HepG2 (cell line): ENCODE measurements around the gene XIAP. TPM values are rescaled to one million over a fixed set of nuclear protein-coding genes. Genes with fewer than 3 reads are reported as not detected.
A peak's percentile ranks its signal among the peaks of the same experiment; 100 is the strongest.

ENCODE experiments used
- CCDC6 ChIP-seq: sonication (generic); formaldehyde crosslinking; IDR thresholded peaks from 2 replicates; pipeline ENCODE4 v1.8.1; 2022; ENCODE audit warnings: mild to moderate bottlenecking, missing genetic modification reagents, moderate library complexity
- FOSL2 ChIP-seq: sonication (generic); formaldehyde crosslinking; IDR thresholded peaks from 2 replicates; pipeline ENCODE4 v1.4.0; 2020; ENCODE audit warnings: missing genetic modification reagents
- GLMP ChIP-seq: sonication (generic); formaldehyde crosslinking; IDR thresholded peaks from 2 replicates; pipeline ENCODE4 v1.9.0; 2021; ENCODE audit warnings: missing genetic modification reagents, mild to moderate bottlenecking, borderline replicate concordance
- GPN1 ChIP-seq: sonication (generic); formaldehyde crosslinking; IDR thresholded peaks from 2 replicates; pipeline ENCODE4 v1.5.1; 2020; ENCODE audit warnings: missing genetic modification reagents, borderline replicate concordance
- HNF4A ChIP-seq: sonication (generic); formaldehyde crosslinking; IDR thresholded peaks from 2 replicates; pipeline ENCODE4 v1.4.0; 2020; ENCODE audit warnings: missing genetic modification reagents
- JARID2 ChIP-seq: sonication (generic); formaldehyde crosslinking; IDR thresholded peaks from 2 replicates; pipeline ENCODE4 v1.8.1; 2023; ENCODE audit warnings: missing genetic modification reagents, inconsistent platforms; ENCODE audit not compliant: insufficient replicate concordance
- JDP2 ChIP-seq: sonication (generic); formaldehyde crosslinking; IDR thresholded peaks from 2 replicates; pipeline ENCODE4 v1.8.1; 2022; ENCODE audit warnings: missing genetic modification reagents, borderline replicate concordance
- KDM5A ChIP-seq: fragments of 200-600 bp; sonication (generic); IDR thresholded peaks from 2 replicates; pipeline ENCODE4 v1.7.0; 2018; ENCODE audit warnings: antibody characterized with exemption, mild to moderate bottlenecking, low read length, borderline replicate concordance
- NFE2 ChIP-seq: sonication (generic); formaldehyde crosslinking; IDR thresholded peaks from 2 replicates; pipeline ENCODE4 v1.4.0; 2020; ENCODE audit warnings: missing genetic modification reagents
- NFYB ChIP-seq: sonication (generic); formaldehyde crosslinking; IDR thresholded peaks from 2 replicates; pipeline ENCODE4 v1.4.0; 2020; ENCODE audit warnings: missing genetic modification reagents
- NR2F1 ChIP-seq, 2 experiments: fragments of 450-650 bp in 1 of 2; formaldehyde crosslinking in 1 of 2; IDR thresholded peaks; 2 replicates each; pipeline versions ENCODE4 v1.5.0 to v1.6.1; 2016 to 2020; ENCODE audit warnings: mild to moderate bottlenecking in 1 of 2, missing compliant biosample characterization in 1 of 2, missing genetic modification reagents in 1 of 2, moderate library complexity in 1 of 2
- PITX1 ChIP-seq: sonication (generic); formaldehyde crosslinking; IDR thresholded peaks from 2 replicates; pipeline ENCODE4 v1.5.1; 2020; ENCODE audit warnings: mild to moderate bottlenecking, missing genetic modification reagents
- TAF1 ChIP-seq: sonication (generic); formaldehyde crosslinking; IDR thresholded peaks from 2 replicates; pipeline ENCODE4 v1.4.0; 2020; ENCODE audit warnings: missing genetic modification reagents
- TARDBP ChIP-seq: sonication (generic); formaldehyde crosslinking; IDR thresholded peaks from 2 replicates; pipeline ENCODE4 v1.8.0; 2022; ENCODE audit warnings: mild to moderate bottlenecking, missing genetic modification reagents
- ZEB1 ChIP-seq: IDR thresholded peaks from 2 replicates; pipeline ENCODE4 v1.6.1; 2012; ENCODE audit warnings: mild to moderate bottlenecking, low read depth, inconsistent platforms; ENCODE audit not compliant: insufficient replicate concordance
- ZNF225 ChIP-seq: sonication (generic); formaldehyde crosslinking; IDR thresholded peaks from 2 replicates; pipeline ENCODE4 v1.4.0; 2020; ENCODE audit warnings: mild to moderate bottlenecking, missing genetic modification reagents
- ZNF333 ChIP-seq: sonication (generic); formaldehyde crosslinking; IDR thresholded peaks from 2 replicates; pipeline ENCODE4 v1.4.0; 2020; ENCODE audit warnings: mild to moderate bottlenecking, missing genetic modification reagents, borderline replicate concordance
- ZNF576 ChIP-seq: sonication (generic); formaldehyde crosslinking; IDR thresholded peaks from 2 replicates; pipeline ENCODE4 v1.4.0; 2020; ENCODE audit warnings: mild to moderate bottlenecking, missing genetic modification reagents
- ZNF614 ChIP-seq: IDR thresholded peaks from 2 replicates; pipeline ENCODE4 v1.6.1; 2018; ENCODE audit warnings: missing biosample characterization, missing genetic modification reagents, inconsistent platforms, borderline replicate concordance
- polyA plus RNA-seq, 8 experiments: library from polyadenylated mRNA; depleted of rRNA in 3 of 8; stranded (reverse) in 7 of 8; unstranded in 1 of 8; fragments of >200 nt; fragmentation: Illumina TruSeq in 4 of 8; extraction: Trizol in 4 of 8; gene quantifications; 2 replicates each; pipeline versions ENCODE4 v1.2.1 to v1.2.3, GENCODE V29; 2011 to 2016; ENCODE audit warnings: low read depth in 4 of 8, missing spikeins in 1 of 8, mixed read lengths in 1 of 8; ENCODE audit not compliant: insufficient read depth in 1 of 8
- total RNA-seq, 5 experiments: library from RNA; depleted of rRNA; stranded (reverse); fragments of >200 nt; fragmentation: Illumina TruSeq; extraction: Trizol; gene quantifications; 2 replicates each; pipeline ENCODE4 v1.2.3, GENCODE V29; 2016; ENCODE audit warnings: low read depth in 1 of 5
- TF ChIP-seq, protein P1 (sequence below), 2 experiments: sonication (generic) in 1 of 2; formaldehyde crosslinking in 1 of 2; IDR thresholded peaks; 2 replicates each; pipeline versions ENCODE4 v1.6.1 to v1.9.0; 2014 to 2022; ENCODE audit warnings: antibody characterized with exemption in 1 of 2, borderline replicate concordance in 1 of 2, inconsistent platforms in 1 of 2, low read depth in 1 of 2, missing genetic modification reagents in 1 of 2

Gene XIAP
- total and polyA plus RNA-seq, 2 of the 13 experiments (the other 11 are each of a cell fraction or from before 2014, with no cell fraction given), result 12.9 to 29.5 TPM

- TF ChIP-seq ZNF333 (CRISPR knock-in tag) (no peak), TAF1 (CRISPR knock-in tag) (peak; percentile 60; the same call in 1 of the 2 replicates), FOSL2 (CRISPR knock-in tag) (peak; percentile 65), NFE2 (CRISPR knock-in tag) (no peak), JARID2 (CRISPR knock-in tag) (no peak), ZEB1 (no peak), TARDBP (CRISPR knock-in tag) (peak; percentile 61; the same call in 1 of the 2 replicates), ZNF576 (no peak), ZNF225 (CRISPR knock-in tag) (no peak), ZNF614 (CRISPR knock-in tag) (0 out of 2 replicates have a peak, but pooled peaks have one; percentile 23), GLMP (no peak), KDM5A (no peak), NR2F1 (CRISPR knock-in tag; IDR thresholded peaks at IDR 0.05) (no peak), NFYB (CRISPR knock-in tag) (peak; percentile 56; the same call in 1 of the 2 replicates), HNF4A (CRISPR knock-in tag) (no peak), CCDC6 (no peak), PITX1 (CRISPR knock-in tag) (no peak), GPN1 (CRISPR knock-in tag) (no peak), JDP2 (no peak)
- TF ChIP-seq, protein P1, sequence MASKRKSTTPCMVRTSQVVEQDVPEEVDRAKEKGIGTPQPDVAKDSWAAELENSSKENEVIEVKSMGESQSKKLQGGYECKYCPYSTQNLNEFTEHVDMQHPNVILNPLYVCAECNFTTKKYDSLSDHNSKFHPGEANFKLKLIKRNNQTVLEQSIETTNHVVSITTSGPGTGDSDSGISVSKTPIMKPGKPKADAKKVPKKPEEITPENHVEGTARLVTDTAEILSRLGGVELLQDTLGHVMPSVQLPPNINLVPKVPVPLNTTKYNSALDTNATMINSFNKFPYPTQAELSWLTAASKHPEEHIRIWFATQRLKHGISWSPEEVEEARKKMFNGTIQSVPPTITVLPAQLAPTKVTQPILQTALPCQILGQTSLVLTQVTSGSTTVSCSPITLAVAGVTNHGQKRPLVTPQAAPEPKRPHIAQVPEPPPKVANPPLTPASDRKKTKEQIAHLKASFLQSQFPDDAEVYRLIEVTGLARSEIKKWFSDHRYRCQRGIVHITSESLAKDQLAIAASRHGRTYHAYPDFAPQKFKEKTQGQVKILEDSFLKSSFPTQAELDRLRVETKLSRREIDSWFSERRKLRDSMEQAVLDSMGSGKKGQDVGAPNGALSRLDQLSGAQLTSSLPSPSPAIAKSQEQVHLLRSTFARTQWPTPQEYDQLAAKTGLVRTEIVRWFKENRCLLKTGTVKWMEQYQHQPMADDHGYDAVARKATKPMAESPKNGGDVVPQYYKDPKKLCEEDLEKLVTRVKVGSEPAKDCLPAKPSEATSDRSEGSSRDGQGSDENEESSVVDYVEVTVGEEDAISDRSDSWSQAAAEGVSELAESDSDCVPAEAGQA (IDR thresholded peaks at IDR 0.05; ENCODE audit: low read depth), result no peak
- TF ChIP-seq, protein P1 (CRISPR knock-in tag; IDR thresholded peaks at IDR 0.05; ENCODE audit: borderline replicate concordance), result no peak
Observed at GRCh38 chrX:123962794-123963373, 103.0 kb downstream of the XIAP start (continued).
